Neutrophil (primary cell): Measurements from ENCODE around the gene BTRC.
"Not testable (repeated sequence)": the region's sequence is repeated elsewhere in the genome, so short reads cannot be mapped to it uniquely, and the experiment has no call there.

ENCODE experiments used
- H3K27ac ChIP-seq: fragments of 200-600 bp; sonication (generic); 2 replicates; pipeline ENCODE4 v1.5.1; 2016; ENCODE audit warnings: mild to moderate bottlenecking, moderate library complexity
- H3K27me3 ChIP-seq: fragments of 200-600 bp; sonication (generic); 2 replicates; pipeline ENCODE4 v1.6.0; 2016; ENCODE audit warnings: mild to moderate bottlenecking
- H3K36me3 ChIP-seq: fragments of 200-600 bp; sonication (generic); 2 replicates; pipeline ENCODE4 v1.5.1; 2017
- H3K4me1 ChIP-seq, 2 experiments: fragments of 200-600 bp in 1 of 2; sonication (generic) in 1 of 2; 1 replicate in 1 of 2; 2 replicates in 1 of 2; pipeline versions ENCODE4 v1.5.1 to v1.6.1; 2013 to 2016; ENCODE audit warnings: low read depth in 1 of 2, low read length in 1 of 2, mild to moderate bottlenecking in 1 of 2, moderate library complexity in 1 of 2; ENCODE audit not compliant: control insufficient read depth in 1 of 2, insufficient read depth in 1 of 2
- H3K4me3 ChIP-seq, 2 experiments: fragments of 200-600 bp in 1 of 2; sonication (generic) in 1 of 2; 1 replicate in 1 of 2; 2 replicates in 1 of 2; pipeline ENCODE4 v1.5.1; 2013 to 2016; ENCODE audit warnings: low read depth in 1 of 2, low read length in 1 of 2, mild to moderate bottlenecking in 1 of 2, moderate library complexity in 1 of 2
- H3K9me3 ChIP-seq: fragments of 200-600 bp; sonication (generic); 2 replicates; pipeline ENCODE4 v1.5.1; 2016
- CTCF ChIP-seq: fragments of 200-600 bp; sonication (generic); IDR thresholded peaks from 2 replicates; pipeline ENCODE4 v1.5.1; 2016; ENCODE audit warnings: antibody characterized with exemption

BTRC gene

DNA sequence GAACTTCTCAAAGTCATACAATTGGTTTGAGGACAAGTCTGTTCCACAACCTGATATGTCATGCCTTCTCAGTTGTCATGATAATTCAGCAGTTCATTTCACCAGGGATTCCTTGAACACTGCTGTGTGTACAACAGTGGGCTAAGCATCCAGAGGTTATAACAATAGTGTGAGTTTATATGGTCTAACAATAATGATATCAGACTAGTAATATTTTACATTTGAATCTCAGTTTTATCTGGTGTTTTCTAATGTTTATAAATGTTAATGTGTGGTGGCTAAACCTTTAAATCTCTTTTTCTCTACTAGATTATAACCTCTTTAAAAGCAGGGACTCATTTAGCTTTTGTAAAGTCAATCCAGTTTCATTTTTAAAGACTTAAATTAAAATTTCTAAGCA is 48.7 kb downstream of the BTRC start:
- Histone ChIP-seq H3K4me1 (no peaks in the 10 kb centered on the region), H3K27me3 (no peaks in the 10 kb centered on the region), H3K36me3 (no peaks in the 10 kb centered on the region), H3K9me3 (no peaks in the 10 kb centered on the region), H3K27ac (no peak overlapping the region), H3K4me3 (no peak overlapping the region)
- no peak for TF ChIP-seq CTCF

- no peak overlapping the region for H3K4me3 ChIP-seq
- H3K27ac ChIP-seq, result no peak overlapping the region
- H3K27me3 ChIP-seq, result no peaks in the 10 kb centered on the region
- H3K9me3 ChIP-seq, result no peaks in the 10 kb centered on the region
- no peaks in the 10 kb centered on the region for H3K36me3 ChIP-seq
- TF ChIP-seq CTCF, result no peak
- no peaks in the 10 kb centered on the region for H3K4me1 ChIP-seq
Observed at GRCh38 chr10:101403161-101403560, 49.2 kb downstream of the BTRC start.

DNA sequence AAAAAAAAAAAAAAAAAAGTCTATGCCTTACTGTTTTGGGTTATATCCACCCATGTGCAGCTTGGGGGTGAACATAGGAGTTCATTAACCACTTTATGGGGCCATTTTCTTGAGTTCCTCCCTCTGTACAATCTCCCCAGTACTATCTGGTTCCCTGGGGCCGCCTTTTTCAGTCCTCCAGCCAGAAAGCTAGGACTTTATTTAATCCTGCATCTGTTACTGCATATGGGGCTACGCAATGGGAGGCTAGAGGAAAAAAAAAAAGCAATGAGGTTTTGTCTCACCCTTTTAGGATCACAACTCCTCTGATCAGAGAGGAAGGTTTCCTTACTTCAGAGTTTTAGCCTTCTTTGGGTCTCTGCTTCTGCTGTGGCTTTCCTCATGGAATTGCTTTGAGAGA is 51.0 kb downstream of the BTRC start:
- H3K4me1 ChIP-seq, result no peaks in the 10 kb centered on the region
- no peaks in the 10 kb centered on the region for H3K27me3 ChIP-seq
- no peak overlapping the region for H3K27ac ChIP-seq
- no peak for TF ChIP-seq CTCF
- H3K4me3 ChIP-seq, result no peak overlapping the region
- H3K9me3 ChIP-seq, result no peaks in the 10 kb centered on the region
- no peaks in the 10 kb centered on the region for H3K36me3 ChIP-seq

GRCh38 chr10:101411598-101411997 is 57.6 kb downstream of the BTRC start:
- Histone ChIP-seq H3K9me3 (no peaks in the 10 kb centered on the region), H3K4me1 (no peaks in the 10 kb centered on the region), H3K4me3 (no peak overlapping the region), H3K36me3 (no peaks in the 10 kb centered on the region), H3K27me3 (no peaks in the 10 kb centered on the region), H3K27ac (no peak overlapping the region)
- TF ChIP-seq CTCF, result no peak

DNA sequence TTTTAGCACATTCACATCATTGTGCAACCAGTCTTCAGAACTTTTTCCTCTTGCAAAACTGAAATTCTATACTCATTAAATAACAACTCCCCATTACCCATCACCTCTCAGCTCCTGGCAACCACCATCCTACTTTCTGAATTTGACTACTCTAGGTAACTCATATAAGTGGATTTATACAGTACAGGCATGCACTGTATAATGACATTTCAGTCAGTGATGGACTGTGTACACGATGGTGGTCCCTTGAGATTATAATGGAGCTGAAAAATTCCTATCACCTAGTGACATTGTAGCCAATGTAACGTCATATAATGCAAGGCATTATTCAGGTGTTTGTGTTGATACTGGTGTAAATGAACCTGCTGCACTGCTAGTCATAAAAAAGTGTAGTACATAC is 60.1 kb downstream of the BTRC start:
- no peak for TF ChIP-seq CTCF
- no peak overlapping the region for H3K4me3 ChIP-seq
- no peaks in the 10 kb centered on the region for H3K9me3 ChIP-seq
- H3K27me3 ChIP-seq, result no peaks in the 10 kb centered on the region
- H3K4me1 ChIP-seq, result no peaks in the 10 kb centered on the region
- H3K27ac ChIP-seq, result no peak overlapping the region
- no peaks in the 10 kb centered on the region for H3K36me3 ChIP-seq

- H3K27me3 ChIP-seq, result no peaks in the 10 kb centered on the region
- no peak overlapping the region for H3K27ac ChIP-seq
- no peak overlapping the region for H3K4me3 ChIP-seq
- H3K9me3 ChIP-seq, result no peaks in the 10 kb centered on the region
- H3K36me3 ChIP-seq, result no peaks in the 10 kb centered on the region
- TF ChIP-seq CTCF, result no peak
- no peaks in the 10 kb centered on the region for H3K4me1 ChIP-seq
Observed at GRCh38 chr10:101415884-101416283, 61.9 kb downstream of the BTRC start.

- not testable (repeated sequence) for H3K9me3 ChIP-seq, H3K27me3 ChIP-seq, H3K4me1 ChIP-seq
Observed at GRCh38 chr10:101421967-101422366, 68.0 kb downstream of the BTRC start.

More at GRCh38 chr10:101421967-101422366, 68.0 kb downstream of the BTRC start:
- H3K36me3 ChIP-seq, H3K4me3 ChIP-seq, H3K27ac ChIP-seq: not testable (repeated sequence)
